SK-N-SH (cell line): ENCODE data around the gene TULP3. TPM values are rescaled to one million over a fixed set of nuclear protein-coding genes. Genes with fewer than 3 reads are reported as not detected.

Experiments used
- CTCF ChIA-PET: fragments of 300-600, 350-600 bp; formaldehyde crosslinking; extraction: SDS; loops from one replicate; lab custom pipeline; 2021; lab: Yijun Ruan, JAX
- POLR2A ChIA-PET: fragments of 350-600 bp; sonication (Branson Sonifier 250); formaldehyde crosslinking; extraction: SDS; loops from one replicate; lab custom pipeline; 2020; ENCODE audit warnings: antibody characterized with exemption, inconsistent platforms; lab: Yijun Ruan, JAX
- DNase-seq: peaks from one replicate; pipeline ENCODE4 v3.0.0; 2012
- H2AFZ ChIP-seq: fragments of 200-600 bp; sonication (generic); 2 replicates; pipeline ENCODE4 v1.8.1; 2016; ENCODE audit warnings: antibody characterized with exemption, mild to moderate bottlenecking, low read depth
- H3F3A ChIP-seq: fragments of 200-600 bp; sonication (generic); replicated peaks from 2 replicates; pipeline ENCODE3; 2016; ENCODE audit warnings: antibody characterized with exemption, mild to moderate bottlenecking; ENCODE audit not compliant: insufficient read depth
- H3K27ac ChIP-seq, 2 experiments: fragments of 200-500 bp in 1 of 2; fragments of 200-600 bp in 1 of 2; sonication (Bioruptor generic) in 1 of 2; sonication (generic), shearing (Covaris generic) in 1 of 2; 2 replicates each; pipeline versions ENCODE4 v1.5.1 to v1.6.1; 2014 to 2016; ENCODE audit warnings: low read depth in 2 of 2, inconsistent platforms in 1 of 2, low read length in 1 of 2, mild to moderate bottlenecking in 1 of 2, mixed read lengths in 1 of 2
- H3K27me3 ChIP-seq: fragments of 200-600 bp; sonication (generic), shearing (Covaris generic); 2 replicates; pipeline ENCODE4 v1.6.1; 2016; ENCODE audit warnings: mixed run types; ENCODE audit not compliant: insufficient read depth
- H3K36me3 ChIP-seq, 2 experiments: fragments of 200-500 bp in 1 of 2; fragments of 200-600 bp in 1 of 2; sonication (Bioruptor generic) in 1 of 2; sonication (generic) in 1 of 2; replicated peaks in 1 of 2; 2 replicates each; pipeline versions ENCODE3 to v1.5.1; 2014 to 2016; ENCODE audit warnings: low read length in 1 of 2, mild to moderate bottlenecking in 1 of 2; ENCODE audit not compliant: insufficient read depth in 2 of 2, control insufficient read depth in 1 of 2
- H3K4me1 ChIP-seq, 2 experiments: fragments of 200-500 bp in 1 of 2; fragments of 200-600 bp in 1 of 2; sonication (Bioruptor generic) in 1 of 2; sonication (generic), shearing (Covaris generic) in 1 of 2; 2 replicates each; pipeline versions ENCODE4 v1.5.1 to v1.6.1; 2014 to 2016; ENCODE audit warnings: low read depth in 1 of 2, low read length in 1 of 2, mixed run types in 1 of 2; ENCODE audit not compliant: insufficient read depth in 2 of 2, control insufficient read depth in 1 of 2
- H3K4me2 ChIP-seq: fragments of 200-600 bp; sonication (generic), shearing (Covaris generic); 2 replicates; pipeline ENCODE4 v1.6.1; 2017; ENCODE audit warnings: mixed run types
- H3K4me3 ChIP-seq, 2 experiments: fragments of 200-500 bp in 1 of 2; fragments of 200-600 bp in 1 of 2; sonication (Bioruptor generic) in 1 of 2; sonication (generic), shearing (Covaris generic) in 1 of 2; 2 replicates each; pipeline versions ENCODE4 v1.5.1 to v1.8.1; 2014 to 2016; ENCODE audit warnings: low read depth in 2 of 2, inconsistent platforms in 1 of 2, low read length in 1 of 2, mild to moderate bottlenecking in 1 of 2, mixed read lengths in 1 of 2, moderate library complexity in 1 of 2
- H3K79me2 ChIP-seq: fragments of 200-600 bp; sonication (generic); 2 replicates; pipeline ENCODE4 v1.8.1; 2017; ENCODE audit warnings: mild to moderate bottlenecking; ENCODE audit not compliant: insufficient read depth
- H3K9ac ChIP-seq: fragments of 200-600 bp; sonication (generic); 2 replicates; pipeline ENCODE4 v1.6.1; 2017; ENCODE audit warnings: mixed run types
- H3K9me2 ChIP-seq: fragments of 200-600 bp; sonication (generic); 2 replicates; pipeline ENCODE4 v1.6.1; 2017; ENCODE audit warnings: mixed run types
- H3K9me3 ChIP-seq: fragments of 200-600 bp; sonication (generic); 2 replicates; pipeline ENCODE4 v1.6.1; 2017; ENCODE audit warnings: mixed run types, mild to moderate bottlenecking, moderate library complexity
- H4K20me1 ChIP-seq: fragments of 200-600 bp; sonication (generic); 2 replicates; pipeline ENCODE4 v1.6.1; 2017; ENCODE audit warnings: mild to moderate bottlenecking, mixed run types; ENCODE audit not compliant: insufficient read depth
- CHD2 ChIP-seq: fragments of 150-350 bp; IDR thresholded peaks from 2 replicates; pipeline ENCODE4 v1.6.1; 2018; ENCODE audit warnings: low read length; ENCODE audit not compliant: partially characterized antibody
- ELF1 ChIP-seq: IDR thresholded peaks from 2 replicates; pipeline ENCODE4 v1.4.0; 2012
- EP300 ChIP-seq, 2 experiments: IDR thresholded peaks; 2 replicates each; pipeline versions ENCODE4 v1.4.0 to v1.6.1; 2012; ENCODE audit warnings: borderline replicate concordance in 1 of 2, low read depth in 1 of 2, low read length in 1 of 2
- EZH2phosphoT487 ChIP-seq: fragments of 200-600 bp; sonication (generic); IDR thresholded peaks from 2 replicates; pipeline ENCODE4 v1.6.1; 2017; ENCODE audit warnings: low read depth, mixed run types, mild to moderate bottlenecking, antibody characterized with exemption, moderate library complexity, borderline replicate concordance
- FOSL2 ChIP-seq: IDR thresholded peaks from 2 replicates; pipeline ENCODE4 v1.4.0; 2012; ENCODE audit warnings: low read depth, mild to moderate bottlenecking, moderate library complexity, borderline replicate concordance
- GABPA ChIP-seq: IDR thresholded peaks from 2 replicates; pipeline ENCODE4 v1.4.0; 2012; ENCODE audit warnings: low read depth, mild to moderate bottlenecking
- GATA2 ChIP-seq: sonication (generic); formaldehyde crosslinking; IDR thresholded peaks from 2 replicates; pipeline ENCODE4 v1.5.0; 2020; ENCODE audit warnings: mild to moderate bottlenecking, missing genetic modification reagents
- JUND ChIP-seq: IDR thresholded peaks from 2 replicates; pipeline ENCODE4 v1.4.0; 2012
- MEF2A ChIP-seq: IDR thresholded peaks from 2 replicates; pipeline ENCODE4 v1.4.0; 2012; ENCODE audit warnings: low read depth, borderline replicate concordance
- MXI1 ChIP-seq: IDR thresholded peaks from 2 replicates; pipeline ENCODE4 v1.6.1; 2012; ENCODE audit warnings: mild to moderate bottlenecking, low read depth, low read length, improper control_type of control experiment
- NFIC ChIP-seq: IDR thresholded peaks from 2 replicates; pipeline ENCODE4 v1.4.0; 2012; ENCODE audit warnings: borderline replicate concordance
- POLR2AphosphoS5 ChIP-seq: IDR thresholded peaks from 2 replicates; pipeline ENCODE4 v1.6.1; 2012; ENCODE audit warnings: low read depth, low read length
- RFX5 ChIP-seq: IDR thresholded peaks from 2 replicates; pipeline ENCODE4 v1.6.1; 2012; ENCODE audit warnings: mild to moderate bottlenecking, improper control_type of control experiment, low read length
- RXRA ChIP-seq: IDR thresholded peaks from 2 replicates; pipeline ENCODE4 v1.4.0; 2012; ENCODE audit warnings: low read depth, mild to moderate bottlenecking, borderline replicate concordance
- TAF1 ChIP-seq: IDR thresholded peaks from 2 replicates; pipeline ENCODE4 v1.6.1; 2012; ENCODE audit warnings: low read depth, mild to moderate bottlenecking, low read length, moderate library complexity, borderline replicate concordance
- TCF12 ChIP-seq: IDR thresholded peaks from 2 replicates; pipeline ENCODE4 v1.4.0; 2012
- YY1 ChIP-seq: IDR thresholded peaks from 2 replicates; pipeline ENCODE4 v1.4.0; 2012; ENCODE audit warnings: low read depth, mild to moderate bottlenecking
- WGBS: methylation state at CpG from one replicate; pipeline ENCODE4 v1.1.6; 2017; ENCODE audit warnings: low lambda C conversion rate; 5-methylcytosine and 5-hydroxymethylcytosine counted together
- polyA plus RNA-seq, 3 experiments: library from polyadenylated mRNA; depleted of rRNA; stranded (reverse); fragments of >200 nt; gene quantifications; 2 replicates each; pipeline ENCODE4 v1.2.3, GENCODE V29; 2012
- TF ChIP-seq, protein P1 (sequence below): IDR thresholded peaks from 2 replicates; pipeline ENCODE4 v1.6.1; 2012; ENCODE audit warnings: mild to moderate bottlenecking, low read depth, low read length, moderate library complexity
- TF ChIP-seq, protein P2 (sequence below): IDR thresholded peaks from 2 replicates; pipeline ENCODE4 v1.4.0; 2012; ENCODE audit warnings: low read depth

The TULP3 gene
- polyA plus RNA-seq, 1 of the 3 experiments (the other 2 are of a cell fraction): 22.6 TPM

DNA sequence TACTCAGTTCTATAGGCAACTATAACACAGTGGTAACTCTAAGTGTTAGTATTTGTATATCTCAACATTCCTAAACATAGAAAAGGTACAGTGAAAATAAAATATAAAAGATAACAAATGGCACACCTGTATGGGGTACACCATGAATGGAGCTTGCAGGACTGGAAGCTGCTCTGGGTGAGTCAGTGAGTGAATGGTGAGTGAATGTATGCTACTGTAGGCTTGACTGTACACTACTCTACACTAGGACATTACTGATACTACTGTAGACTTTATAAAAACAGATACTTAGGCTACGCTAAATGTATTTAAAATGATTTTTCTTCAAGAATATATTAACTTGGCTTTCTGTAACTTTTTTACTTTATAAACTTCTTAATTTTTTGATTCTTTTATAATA, 94.0 kb downstream of the TULP3 start:
- H3K36me3 ChIP-seq: no peaks in the 10 kb centered on the region
- peaks cover 11% of the 10 kb centered on the region; the same call in 1 of the 2 replicates for H3K79me2 ChIP-seq
- no peaks in the 10 kb centered on the region for H3K27me3 ChIP-seq
- WGBS: 100% methylated on average over 1 of the region's 1 CpG
- CTCF ChIA-PET: no interaction called here
- H3K9ac ChIP-seq: no peak overlapping the region
- no peak overlapping the region for H2AFZ ChIP-seq
- H3F3A ChIP-seq: no peaks in the 10 kb centered on the region
- no peaks in the 10 kb centered on the region for H3K9me2 ChIP-seq
- no peak overlapping the region for H3K4me3 ChIP-seq
- H3K4me2 ChIP-seq: no peak overlapping the region
- POLR2A ChIA-PET: no interaction called here
- no peaks in the 10 kb centered on the region for H3K9me3 ChIP-seq
- no peaks in the 10 kb centered on the region for H4K20me1 ChIP-seq
- H3K4me1 ChIP-seq: no peaks in the 10 kb centered on the region; a peak in 1 of 4 replicates
- TF ChIP-seq, protein P1, sequence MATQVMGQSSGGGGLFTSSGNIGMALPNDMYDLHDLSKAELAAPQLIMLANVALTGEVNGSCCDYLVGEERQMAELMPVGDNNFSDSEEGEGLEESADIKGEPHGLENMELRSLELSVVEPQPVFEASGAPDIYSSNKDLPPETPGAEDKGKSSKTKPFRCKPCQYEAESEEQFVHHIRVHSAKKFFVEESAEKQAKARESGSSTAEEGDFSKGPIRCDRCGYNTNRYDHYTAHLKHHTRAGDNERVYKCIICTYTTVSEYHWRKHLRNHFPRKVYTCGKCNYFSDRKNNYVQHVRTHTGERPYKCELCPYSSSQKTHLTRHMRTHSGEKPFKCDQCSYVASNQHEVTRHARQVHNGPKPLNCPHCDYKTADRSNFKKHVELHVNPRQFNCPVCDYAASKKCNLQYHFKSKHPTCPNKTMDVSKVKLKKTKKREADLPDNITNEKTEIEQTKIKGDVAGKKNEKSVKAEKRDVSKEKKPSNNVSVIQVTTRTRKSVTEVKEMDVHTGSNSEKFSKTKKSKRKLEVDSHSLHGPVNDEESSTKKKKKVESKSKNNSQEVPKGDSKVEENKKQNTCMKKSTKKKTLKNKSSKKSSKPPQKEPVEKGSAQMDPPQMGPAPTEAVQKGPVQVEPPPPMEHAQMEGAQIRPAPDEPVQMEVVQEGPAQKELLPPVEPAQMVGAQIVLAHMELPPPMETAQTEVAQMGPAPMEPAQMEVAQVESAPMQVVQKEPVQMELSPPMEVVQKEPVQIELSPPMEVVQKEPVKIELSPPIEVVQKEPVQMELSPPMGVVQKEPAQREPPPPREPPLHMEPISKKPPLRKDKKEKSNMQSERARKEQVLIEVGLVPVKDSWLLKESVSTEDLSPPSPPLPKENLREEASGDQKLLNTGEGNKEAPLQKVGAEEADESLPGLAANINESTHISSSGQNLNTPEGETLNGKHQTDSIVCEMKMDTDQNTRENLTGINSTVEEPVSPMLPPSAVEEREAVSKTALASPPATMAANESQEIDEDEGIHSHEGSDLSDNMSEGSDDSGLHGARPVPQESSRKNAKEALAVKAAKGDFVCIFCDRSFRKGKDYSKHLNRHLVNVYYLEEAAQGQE: no peak
- TF ChIP-seq CHD2 (no peak), TCF12 (no peak), ELF1 (no peak), JUND (no peak), GABPA (no peak), FOSL2 (no peak), MXI1 (no peak), TAF1 (no peak), NFIC (no peak), EP300 (IDR thresholded peaks at IDR 0.05; ENCODE audit: borderline replicate concordance in 1 of 2, low read depth in 1 of 2, low read length in 1 of 2) (no peak), GATA2 (CRISPR knock-in tag) (no peak), RXRA (no peak), MEF2A (no peak), YY1 (no peak), EZH2phosphoT487 (no peak), RFX5 (no peak), POLR2AphosphoS5 (no peak)
- TF ChIP-seq, protein P2, sequence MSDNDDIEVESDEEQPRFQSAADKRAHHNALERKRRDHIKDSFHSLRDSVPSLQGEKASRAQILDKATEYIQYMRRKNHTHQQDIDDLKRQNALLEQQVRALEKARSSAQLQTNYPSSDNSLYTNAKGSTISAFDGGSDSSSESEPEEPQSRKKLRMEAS: no peak
- no peak for DNase-seq
- no peak overlapping the region for H3K27ac ChIP-seq
